NCI-H128 (cell line): Measurements from ENCODE around the gene ANKRD2.
"Not testable (repeated sequence)": the region's sequence is repeated elsewhere in the genome, so short reads cannot be mapped to it uniquely, and the experiment has no call there.

ENCODE experiments used
- DNase-seq: peaks from one replicate; lab custom pipeline; 2025; ENCODE audit not compliant: unreplicated experiment; lab: John Stamatoyannopoulos, UW

ANKRD2 gene

DNA sequence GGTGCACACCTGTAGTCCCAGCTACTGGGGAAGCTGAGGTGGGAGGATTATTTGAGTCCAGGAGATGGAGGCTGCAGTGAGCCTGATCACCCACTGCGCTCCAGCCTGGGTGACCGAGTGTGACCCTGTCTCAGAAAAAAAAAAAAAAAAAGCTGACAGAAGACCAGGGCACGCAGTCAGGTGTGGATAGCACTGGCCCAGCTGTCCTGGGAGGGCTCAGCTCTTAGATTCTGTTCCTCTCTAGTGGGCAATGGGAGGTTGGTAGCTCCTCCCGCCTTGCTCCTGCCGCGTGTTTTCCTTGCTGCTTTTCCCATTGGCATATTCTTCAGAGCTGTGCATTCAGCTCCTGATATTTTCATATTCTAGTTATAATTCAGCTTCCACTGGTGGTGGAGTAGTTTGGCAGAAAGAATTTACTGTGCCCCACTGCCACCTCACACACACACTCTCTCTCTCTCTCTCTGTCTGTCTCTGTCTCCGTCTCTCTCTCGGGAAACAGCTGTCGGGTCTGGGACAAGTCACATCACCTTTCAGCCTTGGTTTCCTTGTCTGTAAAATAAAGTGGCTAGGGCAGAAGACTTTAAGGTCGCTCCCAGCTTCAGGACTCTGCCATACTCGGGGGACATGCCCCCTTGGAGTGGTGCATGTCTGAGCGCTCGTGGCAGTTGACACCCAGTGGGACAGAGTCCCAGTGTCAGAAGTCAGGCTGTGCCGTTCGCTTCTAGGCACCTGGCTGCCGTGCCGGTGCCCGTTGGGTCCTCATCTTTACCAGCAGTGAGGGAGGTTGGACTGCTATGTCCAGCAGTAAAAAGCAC lies 25.9 kb upstream of the ANKRD2 start:
- DNase-seq = no peak

GRCh38 chr10:97547271-97547600 lies 25.3 kb upstream of the ANKRD2 start:
- no peak for DNase-seq

- no peak for DNase-seq
These were observed 24.6 kb upstream of the ANKRD2 start for GRCh38 chr10:97547962-97548361.

- no peak for DNase-seq
These were observed 23.6 kb upstream of the ANKRD2 start for GRCh38 chr10:97548828-97549455.

DNA sequence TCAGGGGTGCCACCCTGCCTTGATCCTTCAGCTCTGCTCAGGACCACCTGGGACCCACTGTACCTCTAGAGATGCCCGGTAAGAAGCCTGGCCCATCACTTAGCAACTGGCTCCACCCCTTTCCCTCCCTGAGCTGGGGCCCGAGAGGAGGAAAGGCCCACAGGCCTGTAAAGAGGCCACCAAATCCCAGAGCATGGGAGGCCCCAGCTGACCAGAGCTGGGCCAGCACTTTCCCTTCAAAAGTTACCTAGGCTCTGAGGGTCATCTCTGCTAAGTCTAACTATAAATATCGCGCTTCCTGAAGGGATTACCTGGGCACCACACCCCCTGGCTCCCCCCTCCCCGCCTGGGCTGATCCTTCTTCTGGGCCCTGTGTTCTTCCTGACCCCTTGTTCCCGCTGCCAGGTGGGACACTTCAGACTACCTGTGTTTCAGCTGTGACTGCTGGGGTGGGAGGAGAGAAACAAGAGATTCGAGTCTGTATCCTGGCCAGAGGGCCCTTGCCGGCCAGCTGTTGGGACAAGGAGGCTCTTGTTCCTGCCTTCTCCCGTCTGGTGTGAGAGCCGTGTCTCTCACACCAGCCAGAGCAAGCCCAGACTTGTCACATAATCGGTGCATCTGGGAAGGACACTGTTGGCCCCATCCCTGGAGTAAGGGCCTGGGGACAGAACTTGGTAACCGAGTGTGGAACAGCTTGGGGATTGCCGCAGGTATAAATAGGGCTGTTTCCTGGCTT lies 22.8 kb upstream of the ANKRD2 start:
- no peak for DNase-seq

- DNase-seq = no peak
These were observed 22.0 kb upstream of the ANKRD2 start for GRCh38 chr10:97550336-97551149.

DNA sequence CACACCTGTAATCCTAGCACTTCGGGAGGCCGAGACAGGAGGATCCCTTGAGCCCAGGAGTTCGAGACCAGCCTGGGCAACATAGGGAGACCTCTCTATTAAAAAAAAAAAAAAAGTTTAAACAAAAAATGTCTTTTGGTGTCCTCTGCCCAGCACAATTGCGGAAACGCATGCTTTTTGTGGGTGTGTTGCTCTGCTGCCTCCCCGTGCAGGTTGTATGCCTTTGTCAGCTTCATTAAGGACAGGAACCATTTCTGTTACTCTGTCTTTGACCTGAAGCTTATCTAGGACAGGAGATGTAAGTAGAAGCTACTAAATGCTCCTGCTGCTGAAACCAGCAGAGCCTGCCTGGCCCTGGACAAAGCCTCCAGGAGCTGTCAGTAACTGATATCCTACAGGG lies 21.3 kb upstream of the ANKRD2 start:
- DNase-seq = no peak

DNA sequence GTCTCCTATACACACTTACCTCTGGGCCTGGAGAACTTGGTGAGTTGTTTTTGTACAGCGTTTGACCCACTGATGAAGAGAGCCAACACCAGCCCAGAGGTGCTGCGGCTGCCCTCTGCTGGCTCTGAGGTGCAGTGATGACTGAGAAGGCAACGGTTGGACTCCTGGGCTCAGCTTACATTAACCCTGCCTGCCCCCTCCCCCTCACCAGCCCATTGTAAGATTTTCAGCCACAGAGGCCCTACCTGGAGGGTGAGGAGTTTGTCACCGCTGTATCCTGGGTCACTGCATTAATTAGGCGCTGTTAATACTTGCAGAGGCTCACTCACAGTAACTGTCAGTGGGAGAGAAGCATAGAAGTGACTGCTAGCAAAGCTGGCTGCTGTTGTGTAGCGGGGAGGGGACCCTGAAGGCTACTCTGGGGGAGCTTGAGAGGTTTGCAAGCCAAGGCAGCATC lies 19.0 kb upstream of the ANKRD2 start:
- DNase-seq = no peak

- not testable (repeated sequence) for DNase-seq
These were observed 18.2 kb upstream of the ANKRD2 start for GRCh38 chr10:97554336-97554735.

DNA sequence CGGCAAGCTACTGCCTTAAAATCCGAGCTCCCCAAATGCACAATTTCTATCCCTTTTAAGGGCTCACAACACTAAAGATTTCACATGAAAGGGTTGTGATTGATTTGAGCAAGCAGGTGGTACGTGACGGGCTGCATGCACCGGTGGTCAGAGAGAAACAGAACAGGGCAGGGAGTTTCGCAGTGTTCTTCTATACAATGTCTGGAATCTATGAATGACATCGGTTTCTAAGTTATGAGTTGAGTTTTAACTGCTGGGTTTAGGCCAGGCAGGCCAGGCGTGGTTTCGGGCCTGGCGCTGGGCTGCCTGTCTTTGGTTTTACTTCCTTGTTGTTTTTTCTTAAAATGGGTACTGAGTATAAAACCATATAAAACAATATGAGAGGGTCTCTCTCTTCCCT lies 17.0 kb upstream of the ANKRD2 start:
- not testable (repeated sequence) for DNase-seq

DNA sequence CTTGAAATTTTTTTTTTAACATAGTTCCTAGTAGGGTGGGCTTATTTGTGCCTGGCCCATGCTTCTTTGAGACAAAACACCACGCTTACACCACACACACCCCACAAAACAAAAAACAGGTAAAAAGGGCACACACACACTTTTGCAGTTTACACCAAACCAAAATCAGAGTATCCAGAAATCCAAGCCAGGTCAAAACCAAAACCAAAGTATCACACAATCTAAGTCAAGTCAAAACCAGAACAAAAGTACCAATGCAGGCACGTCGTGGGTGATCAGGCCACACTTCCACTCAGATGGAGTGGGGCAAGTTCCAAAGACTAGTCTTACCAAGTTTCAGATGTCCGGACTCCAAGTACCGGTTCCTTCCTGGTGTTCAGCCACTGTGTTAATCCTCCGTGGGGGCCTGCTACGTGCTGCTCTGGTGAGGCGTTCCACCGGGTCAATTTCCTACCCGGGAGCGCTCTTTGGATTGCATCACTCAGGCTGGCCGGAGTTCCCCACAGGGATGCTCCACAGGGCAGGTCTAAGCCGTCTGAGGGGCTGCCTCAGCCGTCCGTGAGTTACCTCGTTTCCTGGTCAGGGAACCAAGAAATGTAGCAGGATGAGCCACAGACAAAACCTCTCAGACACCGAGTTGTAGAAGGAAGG lies 11.7 kb upstream of the ANKRD2 start:
- not testable (repeated sequence) for DNase-seq

- DNase-seq = not testable (repeated sequence)
These were observed 11.0 kb upstream of the ANKRD2 start for GRCh38 chr10:97561386-97562077.

GRCh38 chr10:97562329-97562728 lies 10.2 kb upstream of the ANKRD2 start:
- DNase-seq = not testable (repeated sequence)

GRCh38 chr10:97563337-97563736 lies 9.2 kb upstream of the ANKRD2 start:
- no peak for DNase-seq

GRCh38 chr10:97564776-97565175 lies 7.8 kb upstream of the ANKRD2 start:
- no peak for DNase-seq

- DNase-seq = no peak
These were observed 6.1 kb upstream of the ANKRD2 start for GRCh38 chr10:97566336-97566996.

DNA sequence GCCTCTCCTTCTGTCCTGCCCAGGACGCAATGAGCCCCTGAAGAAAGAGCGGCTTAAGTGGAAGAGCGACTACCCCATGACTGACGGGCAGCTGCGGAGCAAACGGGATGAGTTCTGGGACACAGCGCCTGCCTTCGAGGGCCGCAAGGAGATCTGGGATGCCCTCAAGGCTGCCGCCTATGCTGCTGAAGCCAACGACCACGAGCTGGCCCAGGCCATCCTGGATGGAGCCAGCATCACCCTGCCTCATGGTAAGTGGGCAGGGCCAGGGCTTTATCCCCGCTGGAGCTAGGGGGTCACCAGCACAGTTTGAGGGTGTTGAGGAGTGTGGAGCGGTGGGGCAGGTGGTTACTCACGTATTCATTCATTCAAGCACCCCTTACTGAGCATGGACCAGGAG lies 4.7 kb upstream of the ANKRD2 start:
- DNase-seq = no peak

DNA sequence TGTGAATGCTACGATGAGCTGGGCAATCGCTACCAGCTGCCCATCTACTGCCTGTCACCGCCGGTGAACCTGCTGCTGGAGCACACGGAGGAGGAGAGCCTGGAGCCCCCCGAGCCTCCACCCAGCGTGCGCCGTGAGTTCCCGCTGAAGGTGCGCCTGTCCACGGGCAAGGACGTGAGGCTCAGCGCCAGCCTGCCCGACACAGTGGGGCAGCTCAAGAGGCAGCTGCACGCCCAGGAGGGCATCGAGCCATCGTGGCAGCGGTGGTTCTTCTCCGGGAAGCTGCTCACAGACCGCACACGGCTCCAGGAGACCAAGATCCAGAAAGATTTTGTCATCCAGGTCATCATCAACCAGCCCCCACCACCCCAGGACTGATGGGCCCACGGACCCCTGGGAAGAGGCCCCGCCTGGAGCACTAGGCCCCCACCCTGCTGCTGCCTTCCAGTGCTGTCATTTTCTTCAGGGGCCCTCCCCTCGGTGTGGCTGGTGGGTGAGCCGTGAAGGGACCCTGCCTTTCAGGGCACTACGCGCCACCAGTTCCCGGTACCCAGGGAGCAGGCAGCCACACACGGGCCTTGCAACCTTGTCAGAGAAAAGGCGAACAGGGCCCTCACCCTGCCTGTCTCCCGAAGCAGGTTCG lies 2.3 kb upstream of the ANKRD2 start:
- no peak for DNase-seq
